Bronchial epithelial cell (primary cell): ENCODE data around the gene SP6. TPM values are rescaled to one million over a fixed set of nuclear protein-coding genes. Genes with fewer than 3 reads are reported as not detected.

Source experiments
- DNase-seq: peaks from one replicate; pipeline ENCODE4 v3.0.0-alpha.2; 2010; ENCODE audit warnings: low read depth
- FAIRE-seq: peaks from 2 replicates; lab custom pipeline; 2011; peaks lifted over from hg19 to GRCh38; lab: Jason Lieb, UNC
- H3K27me3 ChIP-seq: 2 replicates; pipeline ENCODE4 v1.5.1; 2011; ENCODE audit warnings: low read length; ENCODE audit not compliant: control insufficient read depth, insufficient read depth
- H3K36me3 ChIP-seq: 2 replicates; pipeline ENCODE4 v1.5.1; 2011; ENCODE audit warnings: low read length; ENCODE audit not compliant: control insufficient read depth, insufficient read depth
- H3K4me3 ChIP-seq: 2 replicates; pipeline ENCODE4 v1.5.1; 2011; ENCODE audit warnings: mild to moderate bottlenecking, low read depth, low read length, control low read depth
- CTCF ChIP-seq: IDR thresholded peaks from 2 replicates; pipeline ENCODE4 v1.5.1; 2011; ENCODE audit warnings: mild to moderate bottlenecking, moderate library complexity, low read length, control low read depth, inconsistent platforms; ENCODE audit not compliant: insufficient read depth, severe bottlenecking
- total RNA-seq: library from RNA; depleted of rRNA; stranded (reverse); fragments of >200 nt; gene quantifications from 2 replicates; pipeline ENCODE4 v1.2.1, GENCODE V29; 2014

Gene SP6
- total RNA-seq, 1 donor from 2014 or later = 0.79 TPM

DNA sequence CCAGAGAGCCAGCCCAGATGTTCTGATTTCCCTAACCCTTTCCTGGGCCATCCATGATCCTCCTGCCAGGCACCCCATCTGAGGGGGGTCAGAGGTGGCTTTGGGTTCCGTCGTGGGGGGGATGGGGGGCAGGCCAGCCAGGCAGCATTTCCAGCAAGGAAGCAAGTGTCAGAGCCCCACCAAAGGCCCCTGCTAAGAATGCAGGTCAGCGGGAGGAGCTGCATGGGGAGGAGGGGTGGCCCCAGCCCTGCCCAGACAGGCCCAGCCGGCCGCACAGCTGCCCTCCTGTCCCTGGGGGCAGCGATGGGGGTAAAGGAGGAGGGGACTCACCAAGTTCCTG, 7.6 kb downstream of the SP6 start:
- H3K4me3 ChIP-seq = no peak overlapping the region
- no peak for TF ChIP-seq CTCF
- H3K36me3 ChIP-seq = peaks cover under 1% of the 10 kb centered on the region
- H3K27me3 ChIP-seq = no peaks in the 10 kb centered on the region
- FAIRE-seq = no peak
- DNase-seq = no peak

DNA sequence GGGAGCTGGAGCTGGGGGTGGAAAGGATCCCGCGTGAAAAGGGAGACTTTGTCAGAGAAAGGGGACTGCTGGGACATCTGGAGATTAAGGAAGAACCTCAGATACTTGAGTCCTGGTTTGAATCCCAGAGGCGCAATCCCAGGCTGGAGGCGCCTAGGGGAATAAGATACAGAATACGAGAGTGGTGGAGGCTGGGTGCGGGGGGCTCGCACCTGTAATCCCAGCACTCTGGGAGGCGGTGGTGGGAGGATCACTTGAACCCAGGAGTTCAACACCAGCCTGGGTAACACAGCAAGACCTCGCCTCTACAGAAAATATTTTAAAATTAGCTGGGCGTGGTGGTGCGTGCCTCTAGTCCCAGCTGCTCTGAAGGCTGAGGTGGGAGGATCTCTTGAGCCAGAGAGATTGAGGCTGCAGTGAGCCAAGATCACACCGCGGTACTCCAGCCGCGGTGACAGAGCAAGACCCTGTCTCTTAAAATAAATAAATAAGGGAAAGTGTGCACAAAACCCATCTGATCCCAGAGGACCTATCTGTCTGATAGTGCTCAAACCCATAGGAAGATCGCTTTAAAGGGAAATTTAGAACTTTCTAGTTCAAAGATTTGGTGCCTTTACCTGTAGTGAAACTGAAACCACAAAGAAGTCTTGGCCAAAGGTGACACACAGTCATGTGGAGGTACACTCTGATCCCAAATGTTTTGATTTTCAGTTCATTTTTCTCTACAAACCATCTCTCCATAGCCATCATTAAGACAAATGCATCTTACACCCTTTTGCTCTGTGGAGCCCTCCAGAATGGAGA, 9.3 kb downstream of the SP6 start:
- DNase-seq = no peak
- Histone ChIP-seq H3K36me3 (peaks cover 4% of the 10 kb centered on the region), H3K27me3 (no peaks in the 10 kb centered on the region), H3K4me3 (peak overlapping the region; percentile 90)
- FAIRE-seq = no peak
- no peak for TF ChIP-seq CTCF

DNA sequence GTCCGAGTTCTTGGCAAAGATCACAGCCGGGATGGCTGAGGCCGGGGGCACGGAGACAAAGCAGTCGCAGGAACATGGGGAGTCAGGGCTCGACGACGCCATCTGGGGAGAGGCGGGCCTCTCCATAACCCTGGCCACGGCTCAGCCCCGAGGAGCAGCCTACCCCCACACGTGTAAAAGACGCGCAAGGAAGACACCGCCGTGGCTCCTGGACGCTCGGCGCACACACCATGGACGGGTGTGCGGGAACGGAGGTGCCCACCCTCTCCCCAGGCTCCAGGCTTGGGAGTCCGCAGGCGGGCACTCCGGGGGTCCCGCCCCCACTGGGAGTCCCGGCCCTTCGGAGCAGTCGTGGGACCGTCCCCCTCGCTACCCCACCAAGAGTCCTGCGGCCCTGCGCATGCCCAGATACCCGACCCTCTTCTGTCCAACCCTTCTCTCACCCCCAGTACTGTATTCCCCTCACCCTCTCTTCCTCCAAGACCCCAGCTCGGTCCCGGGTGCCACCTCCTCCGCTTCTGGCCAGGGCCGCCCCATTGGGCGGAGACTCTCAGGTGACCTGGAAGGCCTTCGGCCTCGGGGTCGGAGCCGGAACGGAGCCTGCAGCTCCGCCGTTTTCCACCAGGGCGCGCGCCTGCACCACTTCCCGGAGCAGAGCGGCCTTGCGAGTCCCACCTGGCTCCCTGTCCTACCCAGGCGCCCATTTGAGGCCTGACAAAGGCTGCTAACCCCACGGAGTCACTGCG, 10.0 kb downstream of the SP6 start, which contains the start of gene SCRN2:
TSS of gene SCRN2 (minus strand) at position 532 of the 746 bp plus-strand sequence. CDS start at position 102, 430 bp downstream.
- Histone ChIP-seq H3K27me3 (no peaks in the 10 kb centered on the region), H3K36me3 (peaks cover 9% of the 10 kb centered on the region), H3K4me3 (peak within 1 kb of the TSS; percentile 90)
- peak; percentile 67 for DNase-seq
- FAIRE-seq = no peak
- TF ChIP-seq CTCF = peak; percentile 96

- no peak for DNase-seq
Measured at GRCh38 chr17:47840001-47840741, 10.8 kb downstream of the SP6 start.

GRCh38 chr17:47839071-47839470, 11.9 kb downstream of the SP6 start:
- no peaks in the 10 kb centered on the region for H3K27me3 ChIP-seq
- TF ChIP-seq CTCF = no peak
- H3K4me3 ChIP-seq = no peak overlapping the region
- peaks cover 9% of the 10 kb centered on the region for H3K36me3 ChIP-seq
- DNase-seq (no peak), FAIRE-seq (no peak)

More at GRCh38 chr17:47840001-47840741, 10.8 kb downstream of the SP6 start:
- Histone ChIP-seq H3K27me3 (no peaks in the 10 kb centered on the region), H3K4me3 (peak overlapping the region; percentile 90), H3K36me3 (peaks cover 9% of the 10 kb centered on the region)
- no peak for TF ChIP-seq CTCF
- FAIRE-seq = no peak
